T-cell (primary cell): ENCODE data around the gene RBM44. TPM values are rescaled to one million over a fixed set of nuclear protein-coding genes. Genes with fewer than 3 reads are reported as not detected.

Experiments used
- ATAC-seq, 4 experiments: fragments of 200-7000 bp in 3 of 4; fragments of 150-1000 bp in 1 of 4; cut with Tn5 transposase; replicated peaks in 1 of 4; 1 replicate in 3 of 4; 2 replicates in 1 of 4; pipeline ENCODE4 v1.10.0; 2021; ENCODE audit warnings: moderate library complexity in 3 of 4, mild to moderate bottlenecking in 2 of 4, moderate number of reproducible peaks in 1 of 4
- CTCF ChIA-PET, 2 donors: fragments of 300-600 bp; sonication (Branson Sonifier 250); formaldehyde crosslinking; loops; one replicate each; lab custom pipeline; 2022; ENCODE audit warnings: antibody characterized with exemption in 2 of 2; lab: Charles Lee
- POLR2A ChIA-PET, 2 donors: fragments of 300-600 bp; sonication (Branson Sonifier 250); formaldehyde crosslinking; loops; one replicate each; lab custom pipeline; 2022; ENCODE audit warnings: antibody characterized with exemption in 2 of 2; lab: Charles Lee
- DNase-seq, 35 experiments: peaks; one replicate each; pipeline versions ENCODE4 v3.0.0 to v3.0.0-alpha.2; 2013 to 2023
- H3K27ac ChIP-seq: one replicate; pipeline ENCODE4 v1.5.1; 2013; ENCODE audit warnings: low read length
- H3K27me3 ChIP-seq, 2 experiments: replicated peaks in 1 of 2; 1 replicate in 1 of 2; 2 replicates in 1 of 2; pipeline versions ENCODE4 v1.6.1 to v1.7.0; 2013; ENCODE audit warnings: low read length in 1 of 2, mixed read lengths in 1 of 2; ENCODE audit not compliant: control insufficient read depth in 2 of 2, insufficient read depth in 2 of 2; ENCODE audit errors: extremely low read depth in 1 of 2
- H3K36me3 ChIP-seq, 2 donors: 1 replicate in 1 of 2; 2 replicates in 1 of 2; pipeline versions ENCODE4 v1.6.1 to v1.7.0; 2013; ENCODE audit warnings: low read length in 1 of 2; ENCODE audit not compliant: control insufficient read depth in 2 of 2, insufficient read depth in 1 of 2; ENCODE audit errors: extremely low read depth in 1 of 2
- H3K4me1 ChIP-seq, 2 experiments: 1 replicate in 1 of 2; 2 replicates in 1 of 2; pipeline versions ENCODE4 v1.6.1 to v1.7.0; 2013; ENCODE audit warnings: low read length in 2 of 2, mixed read lengths in 1 of 2; ENCODE audit not compliant: insufficient read depth in 2 of 2, control insufficient read depth in 1 of 2; ENCODE audit errors: extremely low read depth in 1 of 2
- H3K4me3 ChIP-seq, 2 donors: 1 replicate in 1 of 2; 2 replicates in 1 of 2; pipeline versions ENCODE4 v1.5.1 to v1.7.0; 2013; ENCODE audit warnings: mild to moderate bottlenecking in 2 of 2, low read length in 1 of 2, moderate library complexity in 1 of 2; ENCODE audit not compliant: control insufficient read depth in 1 of 2; ENCODE audit errors: extremely low read depth in 1 of 2
- H3K9me3 ChIP-seq: 2 replicates; pipeline ENCODE4 v1.7.0; 2013
- H3K27ac Mint-ChIP-seq, 2 donors: one replicate each; pipeline ENCODE4 v1.8.0; 2020 to 2021; ENCODE audit warnings: mild to moderate bottlenecking in 2 of 2, mixed read lengths in 2 of 2
- H3K27me3 Mint-ChIP-seq, 2 donors: one replicate each; pipeline ENCODE4 v1.8.0; 2021 to 2022; ENCODE audit warnings: mixed read lengths in 2 of 2
- H3K36me3 Mint-ChIP-seq: one replicate; pipeline ENCODE4 v1.8.0; 2021; ENCODE audit warnings: mixed read lengths
- H3K4me1 Mint-ChIP-seq, 3 donors: one replicate each; pipeline ENCODE4 v1.8.0; 2020 to 2022; ENCODE audit warnings: mixed read lengths in 3 of 3, mild to moderate bottlenecking in 1 of 3
- H3K4me3 Mint-ChIP-seq, 3 donors: one replicate each; pipeline ENCODE4 v1.8.0; 2020 to 2022; ENCODE audit warnings: mild to moderate bottlenecking in 3 of 3, mixed read lengths in 3 of 3, moderate library complexity in 3 of 3
- H3K9me3 Mint-ChIP-seq, 3 donors: one replicate each; pipeline ENCODE4 v1.8.0; 2020 to 2022; ENCODE audit warnings: mixed read lengths in 3 of 3
- WGBS: methylation state at CpG from one replicate; pipeline ENCODE4 v1.1.5; 2013; ENCODE audit warnings: missing lambda C conversion rate; ENCODE audit not compliant: insufficient coverage; 5-methylcytosine and 5-hydroxymethylcytosine counted together
- total RNA-seq, 35 experiments: library from RNA in 6 of 35; stranded (reverse) in 6 of 35; fragments of 120-200 nt in 1 of 35; gene quantifications; one replicate each; pipeline versions ENCODE4 v1.2.1 to v1.2.4 and lab custom pipeline; 2013 to 2026

The RBM44 gene
- total RNA-seq, 5 donors from 2014 or later (not counting 1 experiment from before 2014, with no cell fraction given) = 0.53 to 2.8 (median 0.98) TPM

DNA sequence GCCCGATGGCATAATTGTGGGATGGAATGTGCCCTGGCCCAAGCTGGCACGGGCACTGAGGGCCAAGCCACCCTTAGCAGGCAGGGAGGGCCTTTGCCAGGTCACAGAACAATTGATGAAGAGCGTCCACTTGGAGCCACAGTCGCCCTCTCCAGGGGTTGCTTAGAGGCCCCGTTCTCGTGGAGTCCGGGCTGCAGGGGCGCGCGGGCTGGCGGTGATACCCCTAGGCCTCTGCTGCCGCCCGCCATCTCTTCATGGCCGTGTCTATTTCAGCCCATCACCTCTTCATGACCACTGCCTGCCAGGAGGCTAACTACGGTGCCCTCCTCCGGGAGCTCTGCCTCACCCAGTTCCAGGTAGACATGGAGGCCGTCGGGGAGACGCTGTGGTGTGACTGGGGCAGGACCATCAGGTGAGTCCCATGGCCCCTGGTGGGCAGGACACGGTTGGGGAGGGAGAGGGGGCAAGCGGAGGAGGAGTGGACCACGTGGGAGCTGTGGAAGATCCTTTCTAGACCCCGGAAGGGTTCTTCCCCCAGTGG is 78.4 kb downstream of the RBM44 start:
- peaks cover 0 to 36% of the 10 kb centered on the region in 2 experiments for H3K27me3 ChIP-seq
- no peak overlapping the region for H3K4me3 ChIP-seq
- Mint-ChIP-seq H3K4me1 (peaks cover 5 to 10% (median 6%) of the 10 kb centered on the region in 3 donors), H3K9me3 (no peaks in the 10 kb centered on the region), H3K27ac (no peak overlapping the region), H3K27me3 (peaks cover 0 to 2% of the 10 kb centered on the region in 2 donors), H3K4me3 (no peak overlapping the region), H3K36me3 (no peaks in the 10 kb centered on the region)
- peaks cover 0 to 10% of the 10 kb centered on the region in 2 experiments for H3K4me1 ChIP-seq
- H3K9me3 ChIP-seq = no peaks in the 10 kb centered on the region
- no peak for ATAC-seq
- POLR2A ChIA-PET = no interaction called here
- no peak overlapping the region for H3K27ac ChIP-seq
- CTCF ChIA-PET = interaction anchor here (0.6 kb wide), 2 partner anchors 9 to 1870 kb away, joined by 3 to 10 read pairs; no protein-coding TSS in a partner anchor
- DNase-seq = no peak
- 89% methylated on average over 23 of the region's 23 CpGs for WGBS
- no peaks in the 10 kb centered on the region for H3K36me3 ChIP-seq

DNA sequence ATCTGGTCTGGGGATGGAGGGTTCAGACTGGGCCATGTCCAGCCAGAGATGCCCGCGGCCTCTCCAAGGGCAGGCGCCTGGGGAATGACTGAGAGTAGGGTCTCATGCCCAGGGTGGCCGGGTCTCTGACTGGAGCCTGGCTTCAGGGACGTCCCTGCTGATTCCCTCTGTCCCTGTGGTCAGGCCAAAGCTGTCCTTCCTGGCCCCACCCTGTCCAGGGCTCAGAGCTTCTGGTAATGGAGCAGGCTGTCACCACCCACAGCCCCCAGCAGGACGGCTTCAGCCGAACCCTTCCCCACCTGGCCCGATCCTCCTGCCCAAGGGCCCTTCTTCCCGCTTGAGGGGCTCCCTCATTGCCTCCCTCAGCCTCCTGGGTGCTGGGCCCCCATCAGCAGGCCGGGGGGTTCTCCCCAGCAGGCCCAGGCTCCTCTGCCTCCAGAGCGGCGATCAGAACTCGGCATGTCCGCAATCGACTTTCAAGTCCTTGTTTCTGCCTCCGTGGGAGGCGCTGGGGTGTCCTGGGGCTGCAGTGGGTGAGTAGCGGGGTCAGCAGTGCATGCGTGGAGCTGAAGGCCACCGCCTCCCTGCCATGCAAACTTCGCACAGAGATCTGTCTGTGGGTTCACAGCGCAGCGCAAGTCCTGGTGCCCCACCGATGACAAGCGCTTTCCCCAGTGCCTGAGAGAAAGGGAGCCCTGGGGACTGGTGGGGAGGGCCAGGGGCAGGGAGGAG is 79.2 kb downstream of the RBM44 start:
- Mint-ChIP-seq H3K36me3 (no peaks in the 10 kb centered on the region), H3K4me3 (no peak overlapping the region), H3K4me1 (peaks cover 5 to 10% (median 6%) of the 10 kb centered on the region in 3 donors), H3K27me3 (no peaks in the 10 kb centered on the region), H3K9me3 (no peaks in the 10 kb centered on the region), H3K27ac (no peak overlapping the region)
- Histone ChIP-seq H3K4me3 (no peak overlapping the region), H3K9me3 (no peaks in the 10 kb centered on the region), H3K27me3 (peaks cover 0 to 30% of the 10 kb centered on the region in 2 experiments), H3K36me3 (no peaks in the 10 kb centered on the region), H3K4me1 (peaks cover 0 to 10% of the 10 kb centered on the region in 2 experiments), H3K27ac (no peak overlapping the region)
- POLR2A ChIA-PET = no interaction called here
- WGBS = 92% methylated on average over 24 of the region's 25 CpGs
- CTCF ChIA-PET = no interaction called here
- ATAC-seq (no peak), DNase-seq (peak in 1 of 35 experiments; percentile 7)

DNA sequence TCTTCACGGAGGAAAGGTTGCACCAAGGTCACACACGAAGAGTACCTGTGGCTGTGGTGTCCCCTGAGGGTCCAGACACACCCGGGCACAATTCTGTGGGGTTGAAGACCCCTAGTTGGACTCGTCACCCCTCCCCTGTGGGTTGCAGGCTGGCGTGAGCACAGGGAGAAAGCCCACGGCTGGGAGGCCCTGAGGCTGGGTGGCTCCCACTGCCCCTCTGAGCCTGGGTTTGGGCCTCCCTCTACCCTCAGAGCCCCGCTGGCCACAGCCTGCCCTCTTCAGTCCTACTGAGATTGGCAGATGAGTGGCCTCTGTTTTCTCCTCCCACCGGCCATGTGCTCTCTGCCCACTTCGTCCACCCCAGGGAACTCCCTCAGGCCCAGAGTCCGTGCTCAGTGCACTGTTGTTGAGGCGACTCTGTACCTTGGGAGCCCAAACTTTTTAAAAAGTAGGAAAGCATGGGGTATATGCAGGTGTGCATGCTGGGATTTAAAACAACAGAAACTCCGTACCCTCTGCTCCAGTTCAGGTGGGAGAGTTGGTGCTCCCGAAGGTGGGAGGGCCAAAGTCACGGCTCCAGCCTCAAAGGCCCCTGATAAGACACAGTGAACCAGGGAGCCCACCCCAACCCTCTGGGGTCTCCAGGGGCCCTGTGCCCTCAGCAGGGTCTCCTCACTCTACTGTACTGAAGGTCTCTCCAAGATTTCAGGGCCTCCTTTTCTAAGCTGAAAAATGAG is 79.9 kb downstream of the RBM44 start:
- ChIA-PET CTCF (interaction anchor here in 1 of 2 donors (0.5 kb wide), 1 partner anchor 94 kb away, joined by 3 read pairs; no protein-coding TSS in a partner anchor), POLR2A (no interaction called here)
- WGBS = 80% methylated on average over 11 of the region's 14 CpGs
- Mint-ChIP-seq H3K36me3 (no peaks in the 10 kb centered on the region), H3K27ac (no peak overlapping the region), H3K4me3 (no peak overlapping the region), H3K4me1 (peaks cover 3 to 6% (median 4%) of the 10 kb centered on the region in 3 donors), H3K9me3 (no peaks in the 10 kb centered on the region), H3K27me3 (no peaks in the 10 kb centered on the region)
- ATAC-seq = no peak
- no peaks in the 10 kb centered on the region for H3K9me3 ChIP-seq
- H3K4me1 ChIP-seq = peaks cover 0 to 6% of the 10 kb centered on the region in 2 experiments
- peaks cover 0 to 23% of the 10 kb centered on the region in 2 experiments for H3K27me3 ChIP-seq
- DNase-seq = peak in 1 of 35 experiments; percentile 7
- H3K4me3 ChIP-seq = no peak overlapping the region
- no peaks in the 10 kb centered on the region for H3K36me3 ChIP-seq
- H3K27ac ChIP-seq = no peak overlapping the region

DNA sequence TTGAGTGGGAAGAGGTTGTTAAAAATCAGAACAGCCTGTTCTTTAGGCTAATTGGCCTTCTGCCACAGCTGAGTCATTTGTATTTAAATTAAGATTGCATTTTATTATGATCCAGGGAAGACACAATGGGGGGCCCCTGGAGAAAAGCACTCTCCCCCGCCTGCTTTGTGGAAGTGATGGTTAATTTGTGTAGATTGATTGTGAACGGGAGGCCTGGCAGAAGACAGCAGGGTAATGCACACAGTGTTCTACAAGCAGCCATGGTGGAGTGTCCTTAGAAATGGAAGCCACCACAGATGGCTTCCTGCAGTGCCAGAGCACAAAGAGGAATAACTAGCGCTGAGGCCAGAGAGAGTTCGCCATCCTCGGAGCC is 80.5 kb downstream of the RBM44 start:
- Histone ChIP-seq H3K4me3 (no peak overlapping the region), H3K9me3 (no peaks in the 10 kb centered on the region), H3K4me1 (peaks cover 0 to under 1% of the 10 kb centered on the region in 2 experiments), H3K36me3 (no peaks in the 10 kb centered on the region), H3K27ac (no peak overlapping the region), H3K27me3 (peaks cover 0 to 22% of the 10 kb centered on the region in 2 experiments)
- Mint-ChIP-seq H3K9me3 (no peaks in the 10 kb centered on the region), H3K4me1 (no peaks in the 10 kb centered on the region), H3K27me3 (no peaks in the 10 kb centered on the region), H3K36me3 (no peaks in the 10 kb centered on the region), H3K4me3 (no peak overlapping the region), H3K27ac (no peak overlapping the region)
- ChIA-PET POLR2A (no interaction called here), CTCF (interaction anchor here in 1 of 2 donors (0.5 kb wide), 1 partner anchor 93 kb away, joined by 3 read pairs; no protein-coding TSS in a partner anchor)
- no peak for ATAC-seq
- WGBS = 93% methylated on average over 2 of the region's 5 CpGs
- no peak for DNase-seq

DNA sequence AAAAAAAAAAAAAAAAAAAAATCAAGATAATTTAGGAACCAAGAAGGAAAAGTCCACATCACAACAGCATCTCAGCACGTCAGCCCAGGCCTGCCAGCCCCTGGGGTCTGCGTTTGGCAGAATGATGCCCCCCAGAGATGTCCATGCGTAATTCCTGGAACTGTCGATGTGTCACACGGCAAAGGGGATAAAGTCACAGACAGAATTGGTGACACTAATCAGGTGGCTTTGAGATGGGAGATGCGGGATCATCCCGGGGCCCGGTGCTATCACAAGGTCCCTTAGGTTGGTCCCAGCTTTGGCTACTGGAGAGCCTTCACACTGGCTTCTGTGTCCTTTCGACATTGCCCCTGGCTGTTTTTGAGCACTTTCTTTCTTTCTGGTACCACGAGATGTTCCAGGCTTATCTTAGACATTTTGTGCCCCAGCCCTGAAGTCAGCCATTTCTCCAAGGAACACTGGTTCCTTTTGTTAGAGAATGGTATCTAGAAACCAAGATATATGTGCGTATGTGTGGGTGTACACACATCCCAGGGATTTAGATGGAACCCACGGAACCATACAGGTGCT is 81.5 kb downstream of the RBM44 start:
- POLR2A ChIA-PET = no interaction called here

More for the DNA sequence above, 81.5 kb downstream of the RBM44 start:
- CTCF ChIA-PET = no interaction called here
- Mint-ChIP-seq H3K4me3 (no peak overlapping the region), H3K4me1 (no peaks in the 10 kb centered on the region), H3K27ac (no peak overlapping the region), H3K9me3 (no peaks in the 10 kb centered on the region), H3K27me3 (no peaks in the 10 kb centered on the region), H3K36me3 (no peaks in the 10 kb centered on the region)
- Histone ChIP-seq H3K27me3 (peaks cover 0 to 12% of the 10 kb centered on the region in 2 experiments), H3K36me3 (no peaks in the 10 kb centered on the region), H3K27ac (no peak overlapping the region), H3K4me3 (no peak overlapping the region), H3K4me1 (no peaks in the 10 kb centered on the region), H3K9me3 (no peaks in the 10 kb centered on the region)
- no peak for ATAC-seq
- no peak for DNase-seq
- WGBS = 95% methylated on average over 11 of the region's 12 CpGs
